ENCODE results near the gene TREX2.

GRCh38 chrX:153433161-153433680 lies 12.6 kb downstream of the TREX2 start:
- TF ChIP-seq, protein P1, sequence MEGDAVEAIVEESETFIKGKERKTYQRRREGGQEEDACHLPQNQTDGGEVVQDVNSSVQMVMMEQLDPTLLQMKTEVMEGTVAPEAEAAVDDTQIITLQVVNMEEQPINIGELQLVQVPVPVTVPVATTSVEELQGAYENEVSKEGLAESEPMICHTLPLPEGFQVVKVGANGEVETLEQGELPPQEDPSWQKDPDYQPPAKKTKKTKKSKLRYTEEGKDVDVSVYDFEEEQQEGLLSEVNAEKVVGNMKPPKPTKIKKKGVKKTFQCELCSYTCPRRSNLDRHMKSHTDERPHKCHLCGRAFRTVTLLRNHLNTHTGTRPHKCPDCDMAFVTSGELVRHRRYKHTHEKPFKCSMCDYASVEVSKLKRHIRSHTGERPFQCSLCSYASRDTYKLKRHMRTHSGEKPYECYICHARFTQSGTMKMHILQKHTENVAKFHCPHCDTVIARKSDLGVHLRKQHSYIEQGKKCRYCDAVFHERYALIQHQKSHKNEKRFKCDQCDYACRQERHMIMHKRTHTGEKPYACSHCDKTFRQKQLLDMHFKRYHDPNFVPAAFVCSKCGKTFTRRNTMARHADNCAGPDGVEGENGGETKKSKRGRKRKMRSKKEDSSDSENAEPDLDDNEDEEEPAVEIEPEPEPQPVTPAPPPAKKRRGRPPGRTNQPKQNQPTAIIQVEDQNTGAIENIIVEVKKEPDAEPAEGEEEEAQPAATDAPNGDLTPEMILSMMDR (IDR thresholded peaks at IDR 0.05; ENCODE audit: poor library complexity) = no peak
- TF ChIP-seq EZH2 (IDR thresholded peaks at IDR 0.05; ENCODE audit: borderline replicate concordance) (no peak), EZH2phosphoT487 (IDR thresholded peaks at IDR 0.05; ENCODE audit: low read depth, severe bottlenecking, unreplicated experiment) (no peak)

Data from hepatocyte (in vitro differentiated cells).